IPS-11a (cell line): ENCODE data around the gene PTPRC.

ENCODE experiments used
- H3K4me3 ChIP-seq: one replicate; pipeline ENCODE4 v1.5.1; 2013; ENCODE audit warnings: low read depth, low read length, control low read depth

Gene PTPRC

GRCh38 chr1:198671136-198671535, 32.3 kb downstream of the PTPRC start:
- H3K4me3 ChIP-seq, result no peak overlapping the region

- no peak overlapping the region for H3K4me3 ChIP-seq
Measured at GRCh38 chr1:198672124-198672523, 33.3 kb downstream of the PTPRC start.

GRCh38 chr1:198674009-198674408, 35.2 kb downstream of the PTPRC start:
- H3K4me3 ChIP-seq, result no peak overlapping the region

- no peak overlapping the region for H3K4me3 ChIP-seq
Measured at GRCh38 chr1:198676253-198676652, 37.4 kb downstream of the PTPRC start.

GRCh38 chr1:198677027-198677426, 38.2 kb downstream of the PTPRC start:
- H3K4me3 ChIP-seq, result no peak overlapping the region

- no peak overlapping the region for H3K4me3 ChIP-seq
Measured at GRCh38 chr1:198677871-198678270, 39.0 kb downstream of the PTPRC start.

GRCh38 chr1:198678301-198678836, 39.5 kb downstream of the PTPRC start:
- H3K4me3 ChIP-seq, result no peak overlapping the region

- no peak overlapping the region for H3K4me3 ChIP-seq
Measured at GRCh38 chr1:198678901-198679329, 40.1 kb downstream of the PTPRC start.

GRCh38 chr1:198679535-198680173, 40.8 kb downstream of the PTPRC start:
- H3K4me3 ChIP-seq, result no peak overlapping the region

GRCh38 chr1:198680174-198680875, 41.5 kb downstream of the PTPRC start:
- H3K4me3 ChIP-seq, result no peak overlapping the region

- H3K4me3 ChIP-seq, result no peak overlapping the region
Measured at GRCh38 chr1:198681252-198681651, 42.4 kb downstream of the PTPRC start.

- no peak overlapping the region for H3K4me3 ChIP-seq
Measured at GRCh38 chr1:198681831-198682759, 43.3 kb downstream of the PTPRC start.

GRCh38 chr1:198682850-198683249, 44.0 kb downstream of the PTPRC start:
- H3K4me3 ChIP-seq, result no peak overlapping the region

- H3K4me3 ChIP-seq, result no peak overlapping the region
Measured at GRCh38 chr1:198683449-198683848, 44.6 kb downstream of the PTPRC start.

- no peak overlapping the region for H3K4me3 ChIP-seq
Measured at GRCh38 chr1:198686069-198686728, 47.4 kb downstream of the PTPRC start.

GRCh38 chr1:198687429-198687828, 48.6 kb downstream of the PTPRC start:
- H3K4me3 ChIP-seq, result no peak overlapping the region

- no peak overlapping the region for H3K4me3 ChIP-seq
Measured at GRCh38 chr1:198691063-198691462, 52.2 kb downstream of the PTPRC start.

- H3K4me3 ChIP-seq, result no peak overlapping the region
Measured at GRCh38 chr1:198693321-198693720, 54.5 kb downstream of the PTPRC start.

- no peak overlapping the region for H3K4me3 ChIP-seq
Measured at GRCh38 chr1:198694542-198694941, 55.7 kb downstream of the PTPRC start.

GRCh38 chr1:198696211-198696610, 57.4 kb downstream of the PTPRC start:
- H3K4me3 ChIP-seq, result no peak overlapping the region
